ENCODE measurements around the gene UBE2E2.

GRCh38 chr3:23629181-23629894 is 426.2 kb downstream of the UBE2E2 start:
- TF ChIP-seq, protein P1, sequence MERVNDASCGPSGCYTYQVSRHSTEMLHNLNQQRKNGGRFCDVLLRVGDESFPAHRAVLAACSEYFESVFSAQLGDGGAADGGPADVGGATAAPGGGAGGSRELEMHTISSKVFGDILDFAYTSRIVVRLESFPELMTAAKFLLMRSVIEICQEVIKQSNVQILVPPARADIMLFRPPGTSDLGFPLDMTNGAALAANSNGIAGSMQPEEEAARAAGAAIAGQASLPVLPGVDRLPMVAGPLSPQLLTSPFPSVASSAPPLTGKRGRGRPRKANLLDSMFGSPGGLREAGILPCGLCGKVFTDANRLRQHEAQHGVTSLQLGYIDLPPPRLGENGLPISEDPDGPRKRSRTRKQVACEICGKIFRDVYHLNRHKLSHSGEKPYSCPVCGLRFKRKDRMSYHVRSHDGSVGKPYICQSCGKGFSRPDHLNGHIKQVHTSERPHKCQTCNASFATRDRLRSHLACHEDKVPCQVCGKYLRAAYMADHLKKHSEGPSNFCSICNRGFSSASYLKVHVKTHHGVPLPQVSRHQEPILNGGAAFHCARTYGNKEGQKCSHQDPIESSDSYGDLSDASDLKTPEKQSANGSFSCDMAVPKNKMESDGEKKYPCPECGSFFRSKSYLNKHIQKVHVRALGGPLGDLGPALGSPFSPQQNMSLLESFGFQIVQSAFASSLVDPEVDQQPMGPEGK (CRISPR knock-in tag; IDR thresholded peaks at IDR 0.05; ENCODE audit: borderline replicate concordance), result no peak
- TF ChIP-seq TOX (CRISPR knock-in tag; IDR thresholded peaks at IDR 0.05; ENCODE audit: borderline replicate concordance), result no peak
